Measurements from ENCODE around the gene SGCD. TPM values are rescaled to one million over a fixed set of nuclear protein-coding genes. Genes with fewer than 3 reads are reported as not detected.

The SGCD gene
- total RNA-seq, 2 donors from 2014 or later = 1.0 to 2.2 TPM

DNA sequence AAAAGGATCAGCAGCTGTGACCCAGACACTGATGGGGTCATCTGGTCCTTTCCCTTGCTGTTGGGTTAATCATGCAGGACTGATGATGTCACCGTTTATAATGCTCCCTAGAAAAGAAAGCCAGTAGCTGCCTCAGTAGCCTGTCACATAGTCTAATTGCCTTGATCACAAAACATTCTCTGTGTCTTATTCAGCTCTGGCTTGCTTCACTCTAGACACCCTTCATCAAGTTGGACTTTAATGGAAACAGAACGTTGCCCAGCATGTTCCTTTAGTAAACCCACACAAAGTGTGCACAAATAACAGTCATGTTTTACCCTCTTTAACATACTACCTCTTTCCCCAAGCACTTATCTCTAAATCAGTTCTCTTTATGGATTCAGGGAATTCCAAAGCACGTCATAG lies 170.8 kb downstream of the SGCD start:
- TF ChIP-seq CTCF (IDR thresholded peaks at IDR 0.05) = no peak
- Histone ChIP-seq H3K4me1 (no peaks in the 10 kb centered on the region), H3K4me3 (no peak overlapping the region), H3K36me3 (no peaks in the 10 kb centered on the region), H3K9ac (ENCODE audit: low read depth in 2 of 2, low read length in 2 of 2) (no peak overlapping the region), H3K9me3 (no peaks in the 10 kb centered on the region), H3K27me3 (no peaks in the 10 kb centered on the region), H3K27ac (no peak overlapping the region)
- intact Hi-C loops (cut with DNase I) = no loop called here
- no peak for DNase-seq

DNA sequence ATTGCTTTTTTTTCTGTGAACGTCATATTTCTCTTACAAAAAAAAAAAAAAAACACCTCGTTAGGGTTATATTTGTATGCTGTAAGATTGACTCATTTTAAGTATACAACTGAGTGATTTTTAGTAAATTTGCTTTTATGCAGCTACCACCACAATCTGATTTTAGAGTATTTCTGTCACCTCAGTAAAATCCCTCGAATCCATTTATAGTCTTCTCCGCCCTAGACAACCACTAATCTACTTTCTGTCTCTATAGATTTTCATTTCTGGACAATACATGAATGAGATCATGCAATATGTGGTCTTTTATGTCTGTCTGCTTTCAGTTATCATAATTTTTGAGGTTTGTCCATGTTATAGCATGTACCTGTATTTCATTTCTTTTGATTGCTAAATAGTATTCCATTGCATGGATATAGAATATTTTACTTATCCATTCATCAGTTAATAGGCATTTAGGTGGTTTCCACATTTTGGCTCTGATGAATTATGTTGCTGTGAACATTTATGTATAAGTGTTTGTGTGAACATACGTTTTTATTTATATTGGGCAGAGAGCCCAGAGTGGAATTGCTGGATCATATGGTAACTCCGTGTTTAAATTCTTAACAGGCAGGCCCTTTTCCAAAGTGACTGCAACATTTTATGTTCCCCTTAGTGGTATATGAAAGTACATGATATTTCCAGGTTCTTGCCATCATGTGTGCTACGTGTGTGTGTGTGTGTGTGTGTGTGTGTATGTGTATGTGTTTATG lies 171.4 kb downstream of the SGCD start:
- no peak overlapping the region for H3K4me3 ChIP-seq
- no peaks in the 10 kb centered on the region for H3K36me3 ChIP-seq
- no peaks in the 10 kb centered on the region for H3K9me3 ChIP-seq
- H3K27ac ChIP-seq = no peak overlapping the region
- intact Hi-C loops (cut with DNase I) = no loop called here
- no peaks in the 10 kb centered on the region for H3K4me1 ChIP-seq
- H3K27me3 ChIP-seq = no peaks in the 10 kb centered on the region
- H3K9ac ChIP-seq (ENCODE audit: low read depth in 2 of 2, low read length in 2 of 2) = no peak overlapping the region
- no peak for DNase-seq
- TF ChIP-seq CTCF (IDR thresholded peaks at IDR 0.05) = no peak

DNA sequence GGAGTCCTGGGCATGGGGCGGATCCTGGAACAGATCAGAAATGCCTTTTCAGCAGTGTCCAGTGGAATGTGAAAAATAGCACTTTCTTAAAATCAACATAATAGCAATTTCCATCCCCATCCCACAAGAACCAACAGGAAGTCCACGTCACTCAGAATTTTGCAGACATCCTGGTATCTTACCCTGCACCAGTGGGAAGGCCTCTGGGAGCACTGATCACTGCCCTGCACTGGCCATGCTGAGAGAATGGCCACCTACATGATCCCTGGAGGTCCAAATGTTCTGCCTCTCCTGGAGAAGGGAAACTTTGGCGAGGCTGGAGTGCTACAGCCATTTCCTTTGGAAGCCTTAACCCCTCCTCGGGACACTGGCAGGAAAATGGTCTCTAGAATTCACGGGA lies 173.8 kb downstream of the SGCD start:
- no peaks in the 10 kb centered on the region for H3K27me3 ChIP-seq
- no peaks in the 10 kb centered on the region for H3K36me3 ChIP-seq
- H3K4me1 ChIP-seq = no peaks in the 10 kb centered on the region
- H3K27ac ChIP-seq = no peak overlapping the region
- H3K9ac ChIP-seq (ENCODE audit: low read depth in 2 of 2, low read length in 2 of 2) = no peak overlapping the region
- intact Hi-C loops (cut with DNase I) = no loop called here
- no peak for DNase-seq
- no peak overlapping the region for H3K4me3 ChIP-seq
- no peaks in the 10 kb centered on the region for H3K9me3 ChIP-seq
- TF ChIP-seq CTCF (IDR thresholded peaks at IDR 0.05) = no peak

DNA sequence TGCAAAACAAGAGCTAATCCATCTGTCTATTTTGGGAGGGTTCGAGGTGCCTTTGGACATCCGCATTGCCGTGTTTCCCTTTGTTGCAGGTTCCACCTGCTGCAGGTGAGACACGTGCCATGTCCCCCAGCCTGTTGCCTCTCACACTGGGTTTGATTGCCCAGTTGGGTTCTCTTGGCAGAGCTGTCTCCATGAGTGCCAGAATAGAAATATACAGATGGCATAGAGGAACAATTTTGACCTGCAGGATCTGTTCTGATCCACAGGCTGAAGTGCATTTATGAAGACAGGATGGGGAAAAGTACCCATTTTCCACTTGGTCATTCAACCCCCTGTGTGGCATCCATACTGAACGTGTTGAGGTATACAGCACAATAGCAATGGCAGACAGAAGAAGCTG lies 178.1 kb downstream of the SGCD start:
- no peaks in the 10 kb centered on the region for H3K36me3 ChIP-seq
- H3K4me3 ChIP-seq = no peak overlapping the region
- no peak overlapping the region for H3K27ac ChIP-seq
- no peak for DNase-seq
- no peak for TF ChIP-seq CTCF (IDR thresholded peaks at IDR 0.05)
- no peak overlapping the region for H3K9ac ChIP-seq (ENCODE audit: low read depth in 2 of 2, low read length in 2 of 2)
- intact Hi-C loops (cut with DNase I) = no loop called here
- H3K4me1 ChIP-seq = no peaks in the 10 kb centered on the region
- H3K9me3 ChIP-seq = no peaks in the 10 kb centered on the region
- H3K27me3 ChIP-seq = no peaks in the 10 kb centered on the region

GRCh38 chr5:156513123-156513815 lies 186.3 kb downstream of the SGCD start:
- H3K4me1 ChIP-seq = no peaks in the 10 kb centered on the region
- H3K4me3 ChIP-seq = no peak overlapping the region
- H3K9me3 ChIP-seq = no peaks in the 10 kb centered on the region
- no peak overlapping the region for H3K9ac ChIP-seq (ENCODE audit: low read depth in 2 of 2, low read length in 2 of 2)
- no peak overlapping the region for H3K27ac ChIP-seq
- no peaks in the 10 kb centered on the region for H3K36me3 ChIP-seq
- TF ChIP-seq CTCF (IDR thresholded peaks at IDR 0.05) = no peak
- DNase-seq = no peak
- intact Hi-C loops (cut with DNase I) = no loop called here
- H3K27me3 ChIP-seq = no peaks in the 10 kb centered on the region

Data from colonic mucosa (tissue), 4 donors.